Hematopoietic multipotent progenitor cell treated with erythropoietin and hydrocortisone succinate and interleukin-3 and kit ligand, for 4 days (in vitro differentiated cells): ENCODE results near the gene SYMPK.
A peak's percentile ranks its signal among the peaks of the same experiment; 100 is the strongest.
"Not testable (repeated sequence)": the region's sequence is repeated elsewhere in the genome, so short reads cannot be mapped to it uniquely, and the experiment has no call there.

ENCODE experiments used
- DNase-seq: peaks from one replicate; pipeline ENCODE4 v3.0.0-alpha.2; 2015

The SYMPK gene

DNA sequence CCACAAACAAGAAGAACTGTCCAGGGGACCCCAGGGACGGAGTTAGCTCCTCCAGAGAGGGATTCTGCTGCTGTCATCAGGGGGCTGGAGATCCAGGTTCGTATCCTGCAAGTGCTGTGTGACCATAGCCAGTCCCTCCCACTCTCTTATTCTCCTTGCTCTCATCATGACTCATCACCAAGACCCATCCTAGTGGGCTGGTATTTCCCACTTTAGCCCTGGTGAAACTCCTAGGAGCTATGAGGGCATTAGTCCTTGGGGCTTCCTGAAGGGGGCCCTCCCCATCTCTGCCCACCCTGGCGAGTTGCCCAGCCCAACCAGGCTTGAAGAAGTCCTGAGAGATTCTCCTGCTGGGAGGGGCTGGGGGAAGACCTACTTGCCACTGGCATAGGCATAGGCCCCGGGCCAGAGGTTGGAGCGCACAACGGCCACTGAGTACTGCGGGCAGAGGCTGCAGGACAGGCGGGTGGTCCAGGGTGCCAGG is 62.8 kb downstream of the SYMPK start:
- no peak for DNase-seq

DNA sequence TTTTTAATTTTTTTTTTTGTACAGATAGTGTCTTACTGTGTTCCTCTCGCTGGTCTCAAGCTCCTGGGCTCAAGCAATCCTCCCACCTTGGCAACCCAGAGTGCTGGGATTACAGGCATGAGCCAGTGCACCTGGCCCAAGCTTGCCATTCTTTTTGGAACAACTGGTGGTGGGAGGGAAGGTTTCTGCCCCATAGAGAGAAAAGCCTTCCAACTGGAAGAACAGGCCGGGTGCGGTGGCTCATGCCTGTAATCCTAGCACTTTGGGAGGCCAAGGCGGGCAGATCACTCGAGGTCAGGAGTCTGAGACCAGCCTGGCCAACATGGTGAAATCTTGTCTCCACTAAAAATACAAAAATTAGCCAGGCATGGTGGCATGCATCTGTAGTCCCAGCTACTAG is 63.4 kb downstream of the SYMPK start:
- not testable (repeated sequence) for DNase-seq

- peak; percentile 65 for DNase-seq
Measured at GRCh38 chr19:45798995-45799517, 63.9 kb downstream of the SYMPK start.

DNA sequence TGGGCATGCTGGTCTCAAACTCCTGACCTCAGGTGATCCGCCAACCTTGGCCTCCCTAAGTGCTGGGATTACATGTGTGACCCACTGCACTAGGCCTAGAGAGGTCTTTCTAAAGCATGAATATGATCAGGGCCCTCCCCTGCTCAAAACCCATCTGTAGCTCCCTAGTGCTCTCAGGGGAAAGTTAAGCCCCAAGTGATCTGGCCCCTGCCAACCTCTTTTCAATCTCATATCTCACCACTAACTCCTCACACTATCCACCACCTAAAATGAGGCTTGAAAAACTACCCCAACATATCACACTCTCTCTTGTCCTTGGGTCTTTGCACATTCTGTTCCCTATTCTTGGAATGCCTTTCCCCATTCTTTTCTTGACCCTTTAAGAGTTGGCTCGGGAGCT is 68.3 kb downstream of the SYMPK start:
- no peak for DNase-seq

DNA sequence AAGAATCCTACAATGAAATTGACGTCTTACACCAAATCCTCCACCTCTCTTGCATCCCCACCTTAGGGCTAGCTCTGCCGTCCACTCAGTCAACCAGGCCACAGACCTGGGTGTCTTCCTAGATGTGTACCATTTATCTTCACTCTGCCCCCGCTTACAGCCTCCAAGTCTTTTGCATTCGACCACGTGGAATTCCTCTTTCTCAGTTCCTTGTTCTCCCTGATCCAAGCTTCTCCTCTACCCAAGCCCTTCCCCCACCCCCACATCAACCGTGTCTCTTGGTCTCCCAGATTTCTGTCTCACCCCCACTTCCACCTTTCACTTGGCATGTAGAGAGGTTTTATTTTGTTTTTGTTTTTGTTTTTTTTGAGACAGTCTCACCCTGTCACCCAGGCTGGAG is 69.1 kb downstream of the SYMPK start:
- no peak for DNase-seq

DNA sequence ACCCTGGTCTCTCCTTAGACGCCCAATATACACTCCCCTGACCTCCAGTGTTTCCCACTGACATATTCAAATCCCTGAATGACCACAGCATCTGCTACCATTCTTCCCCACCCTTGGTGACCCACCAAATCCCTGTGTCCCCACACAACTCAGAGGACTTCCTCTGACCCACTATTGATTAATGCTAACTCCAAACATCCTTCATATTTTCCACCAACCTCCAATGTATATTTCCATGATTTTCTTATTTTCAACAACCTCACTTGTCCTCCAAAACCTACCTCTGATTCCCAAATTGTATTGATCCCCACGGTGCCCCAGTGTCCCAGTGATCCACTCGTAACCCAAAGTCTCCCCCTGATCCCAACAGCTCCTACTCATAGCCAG is 69.8 kb downstream of the SYMPK start:
- no peak for DNase-seq

GRCh38 chr19:45792470-45793177 is 70.3 kb downstream of the SYMPK start, which contains the start of gene DMWD:
DMWD (minus strand) TSS chr19:45792845; CDS start chr19:45792756, 89 bp downstream.
- DNase-seq: peak; percentile 99

GRCh38 chr19:45791744-45792469 is 71.0 kb downstream of the SYMPK start:
- no peak for DNase-seq

GRCh38 chr19:45790942-45791341 is 72.0 kb downstream of the SYMPK start:
- peak; percentile 88 for DNase-seq

DNA sequence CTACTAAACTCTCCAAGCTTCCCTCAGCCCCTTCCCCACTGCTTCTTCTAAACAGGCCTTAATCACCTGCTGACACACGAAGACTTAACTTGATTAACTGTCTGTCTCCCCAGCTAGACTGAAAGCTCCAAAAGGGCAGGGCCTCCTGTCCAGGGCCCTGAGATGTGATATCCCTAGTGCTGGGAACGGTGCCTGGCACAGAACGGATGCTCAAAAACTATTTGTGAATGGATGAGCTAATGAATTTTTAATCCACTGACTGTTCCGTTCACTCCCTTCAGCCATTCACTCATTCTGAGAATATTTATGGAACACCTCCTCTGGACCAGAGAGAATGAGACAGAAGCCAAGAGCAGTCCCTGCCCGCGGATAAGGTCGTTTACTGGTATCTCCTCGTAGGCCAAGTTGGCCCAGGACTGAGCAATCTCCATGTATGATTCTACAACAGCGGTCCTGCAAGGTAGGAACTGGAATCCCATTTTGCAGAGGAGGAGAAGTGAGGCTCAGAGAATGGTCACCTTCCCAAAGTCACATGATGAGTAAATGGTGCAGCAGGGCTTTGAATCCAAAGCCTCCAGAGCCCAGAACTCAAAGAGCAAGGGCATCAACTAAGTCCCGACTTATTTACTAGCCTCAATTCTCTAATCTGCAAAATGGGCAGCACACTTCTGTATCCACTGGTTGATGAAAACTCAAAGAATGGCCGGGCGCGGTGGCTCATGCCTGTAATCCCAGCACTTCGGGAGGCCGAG is 73.7 kb downstream of the SYMPK start:
- no peak for DNase-seq

DNA sequence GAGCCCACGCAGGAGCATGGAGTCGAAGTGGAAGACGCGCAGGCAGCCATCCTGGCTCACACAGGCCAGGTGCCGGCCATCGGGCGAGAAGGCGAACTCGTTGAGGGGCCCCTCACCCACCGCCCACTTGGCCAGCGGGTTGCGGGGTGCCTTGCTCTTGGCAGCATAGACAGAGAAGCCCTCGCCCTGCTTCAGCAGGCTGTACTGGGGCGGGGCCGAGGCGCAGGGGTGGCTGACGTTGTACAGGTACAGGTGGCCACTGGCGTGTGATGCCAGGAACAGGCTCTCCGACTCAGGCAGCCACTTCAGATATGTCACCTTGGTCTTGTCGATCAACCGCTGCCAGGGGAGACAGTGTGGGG is 76.4 kb downstream of the SYMPK start:
- no peak for DNase-seq

GRCh38 chr19:45785781-45786532 is 77.0 kb downstream of the SYMPK start:
- no peak for DNase-seq

DNA sequence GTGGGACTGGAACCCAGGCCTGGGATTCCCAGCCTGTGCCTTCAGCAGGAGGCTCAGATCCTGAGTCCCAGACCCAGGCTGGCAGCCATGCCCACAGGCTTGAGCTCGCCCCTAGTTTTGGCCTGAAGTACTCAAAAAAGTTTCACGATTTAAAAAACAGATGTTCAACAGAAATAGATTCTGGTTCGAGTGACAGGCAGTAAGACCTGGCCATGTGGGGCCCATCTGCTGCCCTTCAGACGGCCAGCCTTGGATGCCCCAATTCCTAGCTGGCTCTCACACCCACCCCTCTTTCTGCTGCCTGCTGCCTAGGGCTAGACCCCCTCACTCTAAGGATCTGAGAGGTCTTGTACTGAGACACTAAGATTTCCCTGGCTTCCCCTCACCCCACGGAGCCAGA is 77.8 kb downstream of the SYMPK start:
- DNase-seq: no peak

- DNase-seq: no peak
Measured at GRCh38 chr19:45784096-45784495, 78.9 kb downstream of the SYMPK start.

GRCh38 chr19:45782820-45783785 is 79.8 kb downstream of the SYMPK start:
- no peak for DNase-seq

- no peak for DNase-seq
Measured at GRCh38 chr19:45782162-45782691, 80.7 kb downstream of the SYMPK start, which contains the start of gene DMPK. DMPK (minus strand) TSS chr19:45782490; CDS start chr19:45782352, 138 bp downstream.

DNA sequence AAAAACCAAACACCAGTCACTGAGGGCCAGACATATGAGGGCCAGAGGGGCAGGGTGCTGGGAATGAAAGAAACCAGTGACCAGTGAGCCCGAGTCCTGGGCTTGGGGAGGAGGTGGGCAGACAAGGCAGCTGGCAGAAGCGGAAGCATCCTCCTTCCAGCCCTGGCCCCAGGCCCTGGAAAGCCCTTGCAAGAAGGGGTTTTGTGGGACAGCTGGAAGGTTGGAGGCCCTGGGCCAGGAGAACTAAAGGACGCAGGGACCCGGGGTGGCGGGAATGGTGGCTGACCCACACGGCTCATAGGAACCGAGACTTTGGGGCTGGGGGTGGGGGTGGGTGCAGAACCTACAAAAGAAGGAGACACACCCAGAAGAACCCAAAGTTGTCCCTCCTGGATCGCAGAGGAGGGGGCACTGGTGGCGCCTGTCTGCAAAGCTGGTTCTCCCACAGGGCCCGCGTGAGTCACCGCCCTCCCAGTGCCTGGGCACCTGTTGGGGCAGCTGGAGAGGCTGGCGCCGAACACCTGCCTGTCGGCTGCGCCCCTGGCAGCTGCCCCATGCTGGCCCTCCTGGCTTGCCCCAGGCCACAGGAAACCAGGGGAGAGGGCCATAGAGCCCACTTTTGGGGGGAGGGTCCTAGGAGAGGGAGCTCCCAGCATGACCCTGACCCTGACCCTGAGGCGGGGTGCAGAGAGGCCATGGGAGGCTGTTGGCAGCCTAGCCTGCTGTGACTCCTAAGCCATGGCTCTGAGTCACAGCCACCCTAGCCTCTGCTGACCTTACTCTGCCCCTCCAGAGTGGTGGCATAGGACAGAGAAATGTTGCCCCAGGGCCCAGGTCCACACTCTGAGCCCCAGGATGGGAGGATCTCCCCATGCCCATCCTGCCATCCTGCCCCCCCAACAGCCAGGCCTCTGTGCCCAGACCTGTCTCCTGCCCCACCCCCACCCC is 81.5 kb downstream of the SYMPK start:
- no peak for DNase-seq

GRCh38 chr19:45780448-45781213 is 82.3 kb downstream of the SYMPK start:
- no peak for DNase-seq

- DNase-seq: no peak
Measured at GRCh38 chr19:45780146-45780447, 82.8 kb downstream of the SYMPK start.
